Lung (tissue), 12 donors: Measurements from ENCODE around the gene SMIM29. TPM values are rescaled to one million over a fixed set of nuclear protein-coding genes. Genes with fewer than 3 reads are reported as not detected.

Experiments
- ATAC-seq: fragments of 200-7000 bp; cut with Tn5 transposase; one replicate; pipeline ENCODE4 v1.9.1; 2020; ENCODE audit warnings: moderate number of reproducible peaks; ENCODE audit not compliant: insufficient read depth, low FRiP score
- DNase-seq, 3 donors: peaks; one replicate each; pipeline ENCODE4 v3.0.0-alpha.2; 2013 to 2017
- H3K27ac ChIP-seq, 2 donors: one replicate each; pipeline ENCODE4 v1.5.1; 2013; ENCODE audit warnings: mild to moderate bottlenecking in 2 of 2, moderate library complexity in 2 of 2, control low read depth in 1 of 2, inconsistent platforms in 1 of 2, low read depth in 1 of 2, low read length in 1 of 2
- H3K27me3 ChIP-seq, 3 donors: one replicate each; pipeline ENCODE4 v1.5.1; 2013; ENCODE audit warnings: low read length in 2 of 3; ENCODE audit not compliant: control insufficient read depth in 3 of 3, insufficient read depth in 3 of 3
- H3K36me3 ChIP-seq, 4 donors: one replicate each; pipeline ENCODE4 v1.5.1; 2013; ENCODE audit warnings: low read length in 4 of 4, mild to moderate bottlenecking in 1 of 4, moderate library complexity in 1 of 4; ENCODE audit not compliant: control insufficient read depth in 4 of 4, insufficient read depth in 4 of 4
- H3K4me1 ChIP-seq, 5 donors: one replicate each; pipeline ENCODE4 v1.5.1; 2013; ENCODE audit warnings: low read length in 5 of 5, mild to moderate bottlenecking in 2 of 5, moderate library complexity in 1 of 5; ENCODE audit not compliant: control insufficient read depth in 5 of 5, insufficient read depth in 5 of 5
- H3K4me3 ChIP-seq: one replicate; pipeline ENCODE4 v1.5.1; 2013; ENCODE audit warnings: mild to moderate bottlenecking, control low read depth, moderate library complexity
- H3K9ac ChIP-seq, 2 donors: one replicate each; pipeline ENCODE4 v1.5.1; 2013; ENCODE audit warnings: low read length in 2 of 2, control low read depth in 1 of 2; ENCODE audit not compliant: insufficient read depth in 1 of 2
- H3K9me3 ChIP-seq, 4 donors: one replicate each; pipeline ENCODE4 v1.5.1; 2013; ENCODE audit warnings: low read length in 3 of 4, mild to moderate bottlenecking in 1 of 4, moderate library complexity in 1 of 4; ENCODE audit not compliant: control insufficient read depth in 4 of 4, insufficient read depth in 3 of 4
- CTCF ChIP-seq: IDR thresholded peaks from 2 replicates; pipeline ENCODE4 v1.5.1; 2012; ENCODE audit warnings: mild to moderate bottlenecking; ENCODE audit errors: control extremely low read depth, extremely low read depth
- WGBS, 2 donors: extraction: QIAGEN DNeasy Blood & Tissue Kit; methylation state at CpG; one replicate each; pipeline ENCODE4 v1.1.7; 2013; 5-methylcytosine and 5-hydroxymethylcytosine counted together
- polyA plus RNA-seq, 2 donors: library from polyadenylated mRNA; stranded (reverse); fragments of 200-250 nt; gene quantifications; one replicate each; pipeline ENCODE4 v1.2.1, GENCODE V29; 2013
- total RNA-seq, 2 donors: library from RNA; depleted of rRNA in 1 of 2; stranded (reverse); fragments of >200 nt in 1 of 2; gene quantifications; one replicate each; pipeline ENCODE4 v1.2.1, GENCODE V29; 2014 to 2021
- donor health status: control.
- donor health status: control.
- donor health status: Bipolar disorder and iron deficiency.
- donor health status: healthy.
- donor health status: DM: yes; HTN: yes; CAD: no.

The SMIM29 gene
- total and polyA plus RNA-seq, 4 donors: 8.5 to 122 (median 58.3) TPM

DNA sequence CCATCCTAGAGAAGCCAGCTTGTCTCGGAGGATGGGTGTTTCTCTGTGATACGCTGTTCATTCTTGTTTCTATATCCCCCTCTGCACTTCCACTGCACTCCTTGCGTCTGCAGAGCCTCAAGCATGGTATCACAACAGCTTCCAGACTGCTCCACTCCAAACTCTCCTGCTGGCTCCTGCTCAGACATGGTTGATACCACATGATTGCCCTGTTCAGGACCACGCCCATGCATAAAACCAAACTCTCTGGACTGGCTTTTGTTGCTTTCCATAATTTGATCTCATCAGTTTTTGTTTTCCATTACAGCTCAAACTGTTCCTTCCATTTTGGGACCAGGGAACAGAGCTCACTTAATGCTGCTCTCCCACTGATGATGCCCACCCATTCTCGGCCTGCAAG lies 30.0 kb upstream of the SMIM29 start:
- TF ChIP-seq CTCF: no peak
- no peak overlapping the region for H3K4me3 ChIP-seq
- H3K27ac ChIP-seq: no peak overlapping the region
- ATAC-seq (no peak), DNase-seq (no peak)
- H3K36me3 ChIP-seq: peaks cover 0 to 8% (median 6%) of the 10 kb centered on the region in 4 donors
- H3K27me3 ChIP-seq: no peaks in the 10 kb centered on the region
- no peaks in the 10 kb centered on the region for H3K9me3 ChIP-seq
- no peak overlapping the region for H3K9ac ChIP-seq
- 74 to 96% methylated on average over 5 of the region's 5 CpGs for WGBS, 2 donors
- H3K4me1 ChIP-seq: peaks cover 0 to 16% (median 0%) of the 10 kb centered on the region in 5 donors

DNA sequence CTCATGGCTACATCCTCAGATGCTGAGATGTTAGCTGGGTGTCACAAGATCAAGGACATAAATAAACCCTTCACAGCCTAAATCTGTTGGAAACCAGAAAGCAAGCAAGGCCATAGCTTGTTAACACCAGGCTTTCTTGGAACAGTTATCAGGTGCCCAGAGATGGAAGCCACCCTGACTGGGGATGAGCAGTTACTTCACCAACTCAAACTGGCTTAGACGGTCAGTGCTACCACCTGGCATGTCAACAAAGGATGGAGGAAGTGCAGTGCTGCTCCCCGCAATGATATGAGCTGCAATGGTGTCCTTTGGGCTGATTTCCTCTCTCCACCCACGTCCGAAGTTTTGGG lies 28.9 kb upstream of the SMIM29 start:
- H3K4me3 ChIP-seq: no peak overlapping the region
- TF ChIP-seq CTCF: no peak
- H3K4me1 ChIP-seq: peaks cover 0 to 14% (median 0%) of the 10 kb centered on the region in 5 donors
- H3K27me3 ChIP-seq: no peaks in the 10 kb centered on the region
- no peak for ATAC-seq
- no peak overlapping the region for H3K9ac ChIP-seq
- peaks cover 0 to 8% (median 5%) of the 10 kb centered on the region in 4 donors for H3K36me3 ChIP-seq
- 86 to 91% methylated on average over 4 of the region's 4 CpGs for WGBS, 2 donors
- H3K27ac ChIP-seq: no peak overlapping the region
- H3K9me3 ChIP-seq: no peaks in the 10 kb centered on the region
- DNase-seq: no peak

DNA sequence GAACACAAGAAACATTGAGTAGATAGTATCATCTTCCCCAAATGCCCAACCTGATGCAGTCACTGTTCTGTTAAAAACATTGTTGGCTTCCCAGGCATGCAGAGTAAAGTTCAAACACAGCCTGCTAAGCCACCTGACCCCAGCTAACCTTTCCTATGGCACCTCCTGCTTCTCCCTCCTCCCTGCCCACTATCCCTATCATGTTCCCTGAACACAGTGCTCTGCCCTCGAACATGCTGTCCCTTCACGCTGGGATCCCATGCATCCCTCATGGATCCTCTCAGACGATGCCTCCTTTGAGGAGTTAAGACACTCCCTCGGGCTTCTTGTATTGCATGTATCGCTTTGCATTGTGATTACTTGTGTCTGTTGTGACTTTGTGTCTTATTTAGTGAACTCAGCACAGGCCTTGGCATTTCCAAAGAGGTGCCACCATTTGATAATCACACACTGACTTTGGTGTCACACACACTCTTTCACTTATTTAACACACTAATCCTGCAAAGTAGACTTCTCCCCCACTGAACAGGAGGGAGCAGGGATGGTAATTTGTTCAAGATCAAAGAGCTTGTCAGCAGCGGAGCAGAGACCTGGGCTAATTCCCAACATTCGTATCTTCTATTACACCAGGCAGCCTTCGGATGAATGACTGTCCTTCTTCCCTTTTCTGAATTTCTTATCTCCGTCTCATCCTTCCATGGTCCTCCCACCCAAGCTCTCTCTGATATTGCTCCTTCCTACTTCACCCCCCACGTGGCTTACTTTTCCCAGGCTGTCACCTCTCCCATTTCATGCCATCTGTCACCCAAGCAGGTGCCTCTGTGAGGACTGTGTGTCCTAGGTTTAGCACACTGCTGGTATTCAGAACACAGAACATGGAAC lies 28.3 kb upstream of the SMIM29 start:
- Histone ChIP-seq H3K9ac (no peak overlapping the region), H3K9me3 (no peaks in the 10 kb centered on the region), H3K36me3 (peaks cover 0 to 8% (median 5%) of the 10 kb centered on the region in 4 donors), H3K27me3 (no peaks in the 10 kb centered on the region), H3K27ac (no peak overlapping the region), H3K4me1 (peaks cover 0 to 13% (median 0%) of the 10 kb centered on the region in 5 donors), H3K4me3 (no peak overlapping the region)
- no peak for ATAC-seq
- no peak for TF ChIP-seq CTCF
- 84% methylated on average over 10 of the region's 10 CpGs for WGBS, 2 donors
- no peak for DNase-seq
